PC-9 (cell line): ENCODE data around the gene ISG20. TPM values are rescaled to one million over a fixed set of nuclear protein-coding genes. Genes with fewer than 3 reads are reported as not detected.
A peak's percentile ranks its signal among the peaks of the same experiment; 100 is the strongest.

Experiments
- BruUV-seq: library from RNA; stranded (reverse); fragments of 400-500 nt; replicated peaks from 2 replicates; lab custom pipeline; 2021; lab: Mats Ljungman, UMichigan
- CTCF ChIA-PET: fragments of 300-600 bp; sonication (Branson Sonifier 250); formaldehyde crosslinking; loops from one replicate; lab custom pipeline; 2022; ENCODE audit warnings: antibody characterized with exemption; lab: Charles Lee
- POLR2A ChIA-PET: fragments of 300-600 bp; sonication (Branson Sonifier 250); formaldehyde crosslinking; loops from one replicate; lab custom pipeline; 2022; ENCODE audit warnings: antibody characterized with exemption; ENCODE audit not compliant: unreplicated experiment; lab: Charles Lee
- DNase-seq, 2 experiments: peaks; one replicate each; pipeline versions ENCODE4 v3.0.0 to v3.0.0-alpha.2; 2015 to 2022; ENCODE audit warnings: mixed read lengths in 1 of 2
- H2AFZ ChIP-seq: fragments of 200-600 bp; sonication (generic); 2 replicates; pipeline ENCODE4 v1.8.1; 2017; ENCODE audit warnings: antibody characterized with exemption
- H3F3A ChIP-seq: fragments of 200-600 bp; sonication (generic); 2 replicates; pipeline ENCODE4 v1.8.1; 2017; ENCODE audit warnings: antibody characterized with exemption, mild to moderate bottlenecking, low read depth; ENCODE audit not compliant: insufficient read depth
- H3K27ac ChIP-seq: fragments of 200-600 bp; sonication (generic); 2 replicates; pipeline ENCODE4 v1.6.1; 2016; ENCODE audit warnings: mixed run types
- H3K27me3 ChIP-seq: fragments of 200-600 bp; sonication (generic); 2 replicates; pipeline ENCODE4 v1.6.1; 2016; ENCODE audit warnings: low read depth, mixed run types; ENCODE audit not compliant: insufficient read depth
- H3K36me3 ChIP-seq: fragments of 200-600 bp; sonication (generic); 2 replicates; pipeline ENCODE4 v1.6.1; 2016; ENCODE audit warnings: low read depth, mixed run types
- H3K4me1 ChIP-seq: fragments of 200-600 bp; sonication (generic); replicated peaks from 2 replicates; pipeline ENCODE4 v1.6.1; 2016; ENCODE audit warnings: mixed run types; ENCODE audit not compliant: insufficient read depth
- H3K4me2 ChIP-seq: fragments of 200-600 bp; sonication (generic); 2 replicates; pipeline ENCODE4 v1.6.1; 2017; ENCODE audit warnings: mixed run types
- H3K4me3 ChIP-seq: fragments of 200-600 bp; sonication (generic); 2 replicates; pipeline ENCODE4 v1.6.1; 2016; ENCODE audit warnings: mixed run types
- H3K79me2 ChIP-seq: fragments of 200-600 bp; sonication (generic); 2 replicates; pipeline ENCODE4 v1.6.1; 2017; ENCODE audit warnings: low read depth, mixed run types
- H3K9me2 ChIP-seq: fragments of 200-600 bp; sonication (generic); 2 replicates; pipeline ENCODE4 v1.8.1; 2017; ENCODE audit warnings: mild to moderate bottlenecking; ENCODE audit not compliant: insufficient read depth
- H3K9me3 ChIP-seq: fragments of 200-600 bp; sonication (generic); 2 replicates; pipeline ENCODE4 v1.8.1; 2016; ENCODE audit warnings: low read depth; ENCODE audit not compliant: insufficient read depth
- H4K20me1 ChIP-seq: fragments of 200-600 bp; sonication (generic); 2 replicates; pipeline ENCODE4 v1.8.1; 2017; ENCODE audit not compliant: insufficient read depth
- CTCF ChIP-seq: fragments of 200-600 bp; sonication (generic); conservative IDR thresholded peaks from 2 replicates; pipeline ENCODE4 v1.6.1; 2017; ENCODE audit warnings: mixed run types, antibody characterized with exemption, mild to moderate bottlenecking, moderate library complexity
- EZH2 ChIP-seq: fragments of 200-600 bp; sonication (generic); IDR thresholded peaks from 2 replicates; pipeline ENCODE4 v1.8.0; 2017; ENCODE audit warnings: antibody characterized with exemption, low read depth
- intact Hi-C: fragments of 100-400 bp; cut with micrococcal nuclease; formaldehyde crosslinking; loops from one replicate; pipeline ENCODE4 v1.10.0; 2022; ENCODE audit not compliant: unreplicated experiment
- total RNA-seq: library from RNA; stranded (reverse); gene quantifications from 2 replicates; pipeline ENCODE4 v1.2.3, GENCODE V29; 2021

The ISG20 gene
- total RNA-seq, 1 experiment from 2014 or later = 2.5 TPM

- POLR2A ChIA-PET = interaction anchor here (0.6 kb wide), 2 partner anchors 297 to 398 kb away, joined by 3 to 5 read pairs; no protein-coding TSS in a partner anchor
- no peak for TF ChIP-seq EZH2
- TF ChIP-seq CTCF = no peak
- Histone ChIP-seq H3K9me3 (no peaks in the 10 kb centered on the region), H2AFZ (no peak overlapping the region), H3K27ac (no peak overlapping the region), H3K36me3 (no peaks in the 10 kb centered on the region), H3K4me3 (no peak overlapping the region), H3K4me2 (no peak overlapping the region), H4K20me1 (no peaks in the 10 kb centered on the region), H3K79me2 (no peaks in the 10 kb centered on the region), H3K27me3 (no peaks in the 10 kb centered on the region), H3K9me2 (no peaks in the 10 kb centered on the region), H3K4me1 (peaks cover 26% of the 10 kb centered on the region), H3F3A (peaks cover 14% of the 10 kb centered on the region)
- no TSS peak for BruUV-seq
- CTCF ChIA-PET = no interaction called here
- DNase-seq = no peak
- intact Hi-C loops = no loop called here
Observed at GRCh38 chr15:88634449-88634848, 4.4 kb upstream of the ISG20 start.

- TF ChIP-seq EZH2 = no peak
- no peak for TF ChIP-seq CTCF
- no peaks in the 10 kb centered on the region for H3K36me3 ChIP-seq
- H3K4me2 ChIP-seq = 0 out of 2 replicates have a peak overlapping the region, but pooled peaks have one; percentile 62
- H3K4me3 ChIP-seq = no peak overlapping the region
- intact Hi-C loops = no loop called here
- peaks cover 29% of the 10 kb centered on the region for H3K4me1 ChIP-seq
- no peaks in the 10 kb centered on the region for H3K9me3 ChIP-seq
- no peaks in the 10 kb centered on the region for H3K27me3 ChIP-seq
- H3K27ac ChIP-seq = peak overlapping the region; percentile 7; the same call in 1 of the 2 replicates
- no peaks in the 10 kb centered on the region for H4K20me1 ChIP-seq
- BruUV-seq = no TSS peak
- no peaks in the 10 kb centered on the region for H3K79me2 ChIP-seq
- H3K9me2 ChIP-seq = no peaks in the 10 kb centered on the region
- H2AFZ ChIP-seq = no peak overlapping the region
- CTCF ChIA-PET = interaction anchor here (0.9 kb wide), 1 partner anchor 259 kb away, joined by 3 read pairs; no protein-coding TSS in a partner anchor
- peaks cover 17% of the 10 kb centered on the region for H3F3A ChIP-seq
- no peak for DNase-seq
- POLR2A ChIA-PET = interaction anchor here (0.6 kb wide), 1 partner anchor 397 kb away, joined by 5 read pairs; no protein-coding TSS in a partner anchor
Observed at GRCh38 chr15:88635318-88635717, 3.5 kb upstream of the ISG20 start.

- Histone ChIP-seq H3K9me3 (no peaks in the 10 kb centered on the region), H2AFZ (0 out of 2 replicates have a peak overlapping the region, but pooled peaks have one; percentile 46), H3K9me2 (no peaks in the 10 kb centered on the region), H3F3A (peaks cover 17% of the 10 kb centered on the region), H3K4me2 (peak overlapping the region; percentile 62), H3K27me3 (no peaks in the 10 kb centered on the region), H3K36me3 (no peaks in the 10 kb centered on the region), H3K27ac (peak overlapping the region; percentile 30; the same call in 1 of the 2 replicates), H3K4me3 (0 out of 2 replicates have a peak overlapping the region, but pooled peaks have one; percentile 6), H3K79me2 (no peaks in the 10 kb centered on the region), H3K4me1 (peaks cover 29% of the 10 kb centered on the region), H4K20me1 (no peaks in the 10 kb centered on the region)
- intact Hi-C loops = no loop called here
- BruUV-seq = no TSS peak
- CTCF ChIA-PET = no interaction called here
- TF ChIP-seq CTCF (no peak), EZH2 (no peak)
- DNase-seq = peak; percentile 66 to 82
- POLR2A ChIA-PET = interaction anchor here (0.6 kb wide), 1 partner anchor 245 kb away, joined by 5 read pairs; no protein-coding TSS in a partner anchor
Observed at GRCh38 chr15:88636050-88636449, 2.8 kb upstream of the ISG20 start.
